Measurements from ENCODE around the gene KIAA1191.

KIAA1191 gene

GRCh38 chr5:176389135-176390123 is 27.9 kb upstream of the KIAA1191 start:
- no peak for DNase-seq (ENCODE audit: low spot score)

- peak; percentile 97 for DNase-seq (ENCODE audit: low spot score)
Observed at GRCh38 chr5:176388444-176389134, 27.0 kb upstream of the KIAA1191 start, which contains the start of the genes HIGD2A and NOP16. TSS of gene HIGD2A (plus strand) at chr5:176388751. CDS start at chr5:176388820, 69 bp downstream. TSS of gene NOP16 (minus strand) at chr5:176388598. CDS start at chr5:176388539, 59 bp downstream.

GRCh38 chr5:176388003-176388443 is 26.5 kb upstream of the KIAA1191 start:
- DNase-seq (ENCODE audit: low spot score), result peak; percentile 53

GRCh38 chr5:176387384-176387925 is 25.9 kb upstream of the KIAA1191 start:
- no peak for DNase-seq (ENCODE audit: low spot score)

- DNase-seq (ENCODE audit: low spot score), result no peak
Observed at GRCh38 chr5:176386491-176386890, 24.9 kb upstream of the KIAA1191 start.

- no peak for DNase-seq (ENCODE audit: low spot score)
Observed at GRCh38 chr5:176384991-176385390, 23.4 kb upstream of the KIAA1191 start.

- no peak for DNase-seq (ENCODE audit: low spot score)
Observed at GRCh38 chr5:176384366-176384930, 22.9 kb upstream of the KIAA1191 start.

GRCh38 chr5:176383961-176384360 is 22.4 kb upstream of the KIAA1191 start:
- no peak for DNase-seq (ENCODE audit: low spot score)

- DNase-seq (ENCODE audit: low spot score), result no peak
Observed at GRCh38 chr5:176383248-176383905, 21.8 kb upstream of the KIAA1191 start.

GRCh38 chr5:176382721-176383120 is 21.2 kb upstream of the KIAA1191 start:
- DNase-seq (ENCODE audit: low spot score), result no peak

- DNase-seq (ENCODE audit: low spot score), result no peak
Observed at GRCh38 chr5:176381979-176382378, 20.4 kb upstream of the KIAA1191 start.

- no peak for DNase-seq (ENCODE audit: low spot score)
Observed at GRCh38 chr5:176381423-176381822, 19.9 kb upstream of the KIAA1191 start.

- no peak for DNase-seq (ENCODE audit: low spot score)
Observed at GRCh38 chr5:176379881-176380280, 18.3 kb upstream of the KIAA1191 start.

GRCh38 chr5:176373100-176373818 is 11.7 kb upstream of the KIAA1191 start:
- no peak for DNase-seq (ENCODE audit: low spot score)

GRCh38 chr5:176371621-176372539 is 10.3 kb upstream of the KIAA1191 start:
- no peak for DNase-seq (ENCODE audit: low spot score)

- no peak for DNase-seq (ENCODE audit: low spot score)
Observed at GRCh38 chr5:176369934-176370711, 8.6 kb upstream of the KIAA1191 start.

- DNase-seq (ENCODE audit: low spot score), result no peak
Observed at GRCh38 chr5:176368726-176369125, 7.2 kb upstream of the KIAA1191 start.

GRCh38 chr5:176366232-176366894 is 4.8 kb upstream of the KIAA1191 start:
- peak; percentile 39 for DNase-seq (ENCODE audit: low spot score)
